AG08395 (cell line): ENCODE results near the gene CBX7.

Experiments
- DNase-seq: peaks from one replicate; pipeline ENCODE4 v3.0.0; 2012; ENCODE audit warnings: mixed read lengths, low spot score

CBX7 gene

GRCh38 chr22:39147335-39148025 is 5.0 kb downstream of the CBX7 start:
- DNase-seq: no peak

- DNase-seq: no peak
Observed at GRCh38 chr22:39146256-39147101, 6.0 kb downstream of the CBX7 start.

GRCh38 chr22:39144101-39144767 is 8.2 kb downstream of the CBX7 start:
- DNase-seq: peak; percentile 62

GRCh38 chr22:39142088-39142680 is 10.3 kb downstream of the CBX7 start:
- no peak for DNase-seq

GRCh38 chr22:39139933-39140332 is 12.5 kb downstream of the CBX7 start:
- DNase-seq: no peak

- no peak for DNase-seq
Observed at GRCh38 chr22:39138357-39138997, 14.0 kb downstream of the CBX7 start.

- no peak for DNase-seq
Observed at GRCh38 chr22:39136317-39136716, 16.2 kb downstream of the CBX7 start.

- peak; percentile 52 for DNase-seq
Observed at GRCh38 chr22:39135092-39135896, 17.2 kb downstream of the CBX7 start.

DNA sequence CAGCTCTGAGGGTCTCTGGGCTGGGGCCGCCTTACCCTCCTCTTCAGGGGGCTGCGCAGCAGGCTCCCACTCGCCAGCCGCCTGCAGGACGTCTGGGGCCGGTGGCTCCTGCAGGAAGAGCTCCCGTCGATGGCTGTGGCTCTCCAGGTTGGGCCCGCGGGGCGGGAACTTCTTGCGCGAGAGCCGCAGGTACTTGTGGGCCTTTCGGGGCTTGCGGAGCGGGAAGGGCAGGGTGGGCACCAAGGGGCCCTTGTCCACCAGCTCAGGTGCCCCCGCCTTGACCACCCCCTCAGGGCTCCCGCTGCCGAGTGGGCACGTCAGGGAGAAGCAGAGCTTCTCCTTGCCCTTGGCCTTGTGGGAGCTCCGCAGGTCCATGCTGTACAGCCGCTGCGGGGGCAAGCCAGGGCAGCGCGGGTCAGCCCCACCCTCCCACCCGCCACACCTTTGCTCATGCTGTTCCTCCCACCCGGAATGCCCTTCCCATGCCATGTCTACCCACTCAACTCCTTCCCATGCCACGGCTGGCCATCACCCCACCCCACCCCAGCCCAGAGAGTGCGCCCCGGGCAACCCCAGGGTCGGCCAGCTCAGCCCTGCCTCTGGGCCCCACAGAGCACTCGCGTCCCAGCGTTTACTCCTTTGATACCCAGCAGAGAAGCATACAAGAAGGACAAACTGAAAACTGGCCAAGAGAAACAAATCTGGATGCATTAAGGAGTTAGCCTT is 18.0 kb downstream of the CBX7 start:
- DNase-seq: no peak

DNA sequence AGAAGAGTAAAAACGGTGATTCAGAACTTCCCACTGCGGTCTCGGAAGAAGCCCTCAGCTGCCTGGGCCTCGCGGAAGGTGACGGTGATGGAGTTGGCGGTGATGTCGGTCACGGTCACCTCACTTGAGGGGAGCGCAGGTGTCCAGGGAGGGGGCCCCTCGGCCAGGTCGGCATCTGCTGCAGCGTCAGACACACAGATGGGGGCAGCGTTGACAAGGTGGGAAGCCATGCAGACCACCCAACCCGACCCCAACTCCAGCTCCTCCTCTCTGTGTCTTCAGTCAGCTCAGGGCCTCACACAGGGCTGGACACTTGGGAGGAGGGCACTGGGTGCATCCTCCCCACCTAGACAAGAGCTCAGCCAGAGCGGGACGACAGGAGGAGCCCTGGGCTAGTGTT is 18.6 kb downstream of the CBX7 start:
- no peak for DNase-seq

GRCh38 chr22:39132871-39133524 is 19.5 kb downstream of the CBX7 start:
- DNase-seq: no peak

DNA sequence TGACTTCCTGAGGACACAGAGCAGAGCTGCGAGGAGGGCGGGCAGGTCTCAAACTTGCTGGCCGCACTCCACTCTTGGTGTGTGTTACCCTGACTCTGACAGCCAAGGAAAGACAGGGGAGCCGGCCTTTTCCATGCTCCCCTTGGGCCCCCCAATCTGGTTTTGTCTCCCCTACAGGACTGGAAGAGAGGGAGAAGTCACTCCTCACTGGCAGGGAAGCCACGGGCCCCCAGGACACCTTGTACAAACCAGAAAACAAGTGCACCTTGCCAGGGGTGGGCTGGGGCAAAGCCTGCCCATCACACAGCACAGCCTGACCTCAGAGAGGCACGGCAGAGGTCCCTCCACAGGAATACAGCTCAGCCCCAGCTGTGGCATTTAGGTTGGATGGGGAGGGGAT is 20.2 kb downstream of the CBX7 start:
- no peak for DNase-seq

- no peak for DNase-seq
Observed at GRCh38 chr22:39130892-39131855, 21.3 kb downstream of the CBX7 start.

DNA sequence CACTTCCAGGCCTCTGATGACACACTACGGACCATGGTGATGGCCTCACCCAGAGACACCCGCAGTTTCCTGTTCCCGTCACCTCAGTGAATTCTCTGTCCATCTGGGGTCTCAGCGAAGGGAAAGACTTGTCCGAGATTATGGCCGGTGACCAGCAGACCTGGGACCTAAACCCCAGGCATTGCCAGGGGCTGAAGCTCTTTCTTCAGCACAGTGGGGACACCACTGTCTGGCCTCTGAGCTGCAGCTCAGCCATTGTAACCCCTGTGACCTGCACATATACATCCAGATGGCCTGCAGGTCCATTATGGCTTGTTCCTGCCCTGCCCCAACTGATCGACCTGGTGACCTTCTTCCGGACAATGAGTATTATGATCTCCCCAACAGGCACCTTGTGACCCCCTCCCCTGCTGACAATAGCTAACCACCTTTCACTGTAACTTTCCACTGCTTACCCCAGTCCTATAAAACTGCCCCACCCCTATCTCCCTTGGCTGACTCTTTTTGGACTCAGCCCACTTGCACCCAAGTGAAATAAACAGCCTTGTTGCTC is 22.3 kb downstream of the CBX7 start:
- DNase-seq: no peak

DNA sequence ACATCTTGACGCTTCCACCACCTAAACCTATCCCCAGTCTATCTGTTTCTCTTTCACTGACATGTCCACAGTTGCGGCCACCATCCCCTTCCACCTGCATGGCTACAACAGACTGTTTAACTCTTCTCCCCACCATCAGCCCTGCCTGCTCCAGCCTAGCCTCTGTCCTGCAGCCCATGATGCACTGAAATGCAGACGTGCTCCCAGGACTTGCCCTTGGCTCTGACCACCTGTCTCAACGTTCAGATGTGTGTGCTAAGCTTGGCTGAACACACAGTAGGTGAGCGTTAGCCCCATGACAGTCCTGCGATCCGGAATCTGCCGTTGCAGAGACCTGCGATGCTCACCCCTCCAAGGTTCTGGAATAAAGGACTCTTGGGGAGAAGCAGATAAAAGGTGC is 22.7 kb downstream of the CBX7 start:
- no peak for DNase-seq

DNA sequence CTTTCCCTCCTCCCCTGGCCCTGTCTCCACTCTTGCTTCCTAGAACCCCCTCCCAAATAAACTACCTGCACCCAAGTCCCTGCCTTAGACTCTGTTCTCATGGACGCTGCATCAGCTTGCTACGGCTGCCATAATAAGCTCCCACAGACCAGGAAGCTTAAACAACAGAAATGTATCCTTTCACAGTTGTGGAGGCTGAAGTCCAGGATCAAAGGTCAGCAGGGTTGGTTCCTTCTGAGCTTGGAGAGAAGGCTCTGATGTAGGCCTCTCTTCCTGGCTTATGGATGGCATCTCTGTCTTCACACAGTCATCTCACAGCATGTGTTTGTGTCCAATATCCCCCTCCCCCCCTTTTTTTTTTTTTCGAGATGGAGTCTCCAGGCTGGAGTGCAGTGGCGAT is 23.4 kb downstream of the CBX7 start:
- no peak for DNase-seq

DNA sequence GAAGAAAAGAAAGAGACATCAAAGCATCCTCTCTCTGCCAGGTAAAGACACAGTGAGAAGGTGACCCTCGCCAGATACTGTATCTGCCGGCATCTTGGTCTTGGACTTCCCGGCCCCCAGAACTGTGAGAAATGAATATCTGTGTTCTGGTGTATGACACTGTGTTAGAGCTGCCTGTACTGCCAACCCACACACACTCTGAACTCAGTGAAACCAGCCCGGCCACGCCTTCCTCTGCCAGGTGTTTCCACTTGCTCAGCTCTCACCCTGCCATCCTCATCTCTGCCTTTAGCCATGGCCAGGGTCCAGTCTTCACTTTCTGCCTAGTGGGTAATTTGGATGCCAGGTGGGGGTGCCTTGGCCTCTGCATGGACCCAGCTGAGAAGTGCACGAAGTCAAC is 24.0 kb downstream of the CBX7 start:
- DNase-seq: no peak

DNA sequence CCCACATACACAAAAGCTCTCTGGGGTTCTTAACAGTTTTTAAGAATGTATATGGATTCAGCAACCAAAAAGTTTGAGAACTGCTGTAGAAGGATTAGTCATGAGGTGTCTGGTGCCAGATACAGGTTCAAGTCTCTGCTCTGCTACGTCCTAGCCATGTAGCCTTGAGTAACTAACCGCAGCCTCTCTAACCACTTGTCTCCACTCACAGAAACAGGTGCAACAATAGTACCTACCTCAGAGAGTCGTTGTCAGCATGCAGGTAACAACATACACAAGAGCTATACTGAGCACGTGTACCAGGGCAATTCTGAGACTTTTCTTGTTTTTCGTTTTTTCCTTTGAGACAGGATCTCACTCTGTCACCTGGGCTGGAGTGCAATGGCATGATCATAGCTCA is 26.9 kb downstream of the CBX7 start:
- DNase-seq: no peak
